Activated CD8-positive, alpha-beta memory T cell treated with anti-CD3 and anti-CD28 coated beads, Interleukin-2, amount 50 U/mL, for 24 hours (primary cell): ENCODE results near the gene CCDC178.

Experiments used
- DNase-seq: peaks from one replicate; pipeline ENCODE4 v3.0.0-alpha.2; 2020; ENCODE audit errors: extremely low read depth

CCDC178 gene

GRCh38 chr18:32918692-32919250, 521.8 kb downstream of the CCDC178 start:
- no peak for DNase-seq

GRCh38 chr18:32915516-32915915, 525.0 kb downstream of the CCDC178 start:
- DNase-seq, result no peak

- DNase-seq, result no peak
Measured at GRCh38 chr18:32911660-32912284, 528.7 kb downstream of the CCDC178 start.

- DNase-seq, result no peak
Measured at GRCh38 chr18:32910694-32911296, 529.7 kb downstream of the CCDC178 start.

- DNase-seq, result no peak
Measured at GRCh38 chr18:32909798-32910561, 530.5 kb downstream of the CCDC178 start.

- no peak for DNase-seq
Measured at GRCh38 chr18:32908424-32908805, 532.1 kb downstream of the CCDC178 start.

- no peak for DNase-seq
Measured at GRCh38 chr18:32907648-32908423, 532.7 kb downstream of the CCDC178 start.

GRCh38 chr18:32907311-32907585, 533.3 kb downstream of the CCDC178 start:
- DNase-seq, result no peak

GRCh38 chr18:32906506-32907310, 533.8 kb downstream of the CCDC178 start:
- no peak for DNase-seq

- no peak for DNase-seq
Measured at GRCh38 chr18:32905651-32906050, 534.9 kb downstream of the CCDC178 start.

GRCh38 chr18:32902568-32903330, 537.8 kb downstream of the CCDC178 start:
- DNase-seq, result no peak

GRCh38 chr18:32899819-32900218, 540.7 kb downstream of the CCDC178 start:
- DNase-seq, result no peak

GRCh38 chr18:32896776-32897547, 543.6 kb downstream of the CCDC178 start:
- no peak for DNase-seq

- no peak for DNase-seq
Measured at GRCh38 chr18:32893915-32894314, 546.6 kb downstream of the CCDC178 start.

- DNase-seq, result no peak
Measured at GRCh38 chr18:32891797-32892196, 548.7 kb downstream of the CCDC178 start.

GRCh38 chr18:32891130-32891529, 549.4 kb downstream of the CCDC178 start:
- DNase-seq, result no peak

GRCh38 chr18:32889615-32890593, 550.6 kb downstream of the CCDC178 start:
- no peak for DNase-seq

- DNase-seq, result no peak
Measured at GRCh38 chr18:32888306-32888705, 552.2 kb downstream of the CCDC178 start.
